Loucy (cell line): ENCODE measurements around the gene KAT7.

Experiments
- EZH2phosphoT487 ChIP-seq: fragments of 200-600 bp; IDR thresholded peaks from 2 replicates; pipeline ENCODE4 v1.6.1; 2018; ENCODE audit warnings: antibody characterized with exemption, mild to moderate bottlenecking, moderate library complexity, borderline replicate concordance
- TF ChIP-seq, protein P1 (sequence below): fragments of 200-600 bp; sonication (generic); conservative IDR thresholded peaks from 2 replicates; pipeline ENCODE4 v1.5.1; 2014; ENCODE audit warnings: mild to moderate bottlenecking, antibody characterized with exemption, low read length

DNA sequence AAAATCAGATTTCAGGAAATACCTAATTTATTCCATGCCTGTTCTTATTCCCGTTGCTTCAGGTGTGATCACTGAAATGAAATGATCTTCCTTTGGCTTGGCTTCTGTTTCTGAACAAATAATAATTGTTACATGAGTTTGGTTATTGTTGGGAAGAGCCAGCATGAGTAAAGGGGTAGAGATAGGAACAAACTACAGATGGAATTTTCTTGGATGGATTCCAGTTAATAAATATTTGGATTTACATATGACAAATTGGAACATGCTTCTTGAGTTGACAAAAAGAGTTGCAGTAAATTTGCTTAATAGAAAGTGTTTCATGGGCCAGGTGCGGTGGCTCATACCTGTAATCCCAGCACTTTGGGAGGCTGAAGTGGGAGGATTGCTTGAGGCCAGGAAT lies 31.2 kb downstream of the KAT7 start:
- TF ChIP-seq, protein P1, sequence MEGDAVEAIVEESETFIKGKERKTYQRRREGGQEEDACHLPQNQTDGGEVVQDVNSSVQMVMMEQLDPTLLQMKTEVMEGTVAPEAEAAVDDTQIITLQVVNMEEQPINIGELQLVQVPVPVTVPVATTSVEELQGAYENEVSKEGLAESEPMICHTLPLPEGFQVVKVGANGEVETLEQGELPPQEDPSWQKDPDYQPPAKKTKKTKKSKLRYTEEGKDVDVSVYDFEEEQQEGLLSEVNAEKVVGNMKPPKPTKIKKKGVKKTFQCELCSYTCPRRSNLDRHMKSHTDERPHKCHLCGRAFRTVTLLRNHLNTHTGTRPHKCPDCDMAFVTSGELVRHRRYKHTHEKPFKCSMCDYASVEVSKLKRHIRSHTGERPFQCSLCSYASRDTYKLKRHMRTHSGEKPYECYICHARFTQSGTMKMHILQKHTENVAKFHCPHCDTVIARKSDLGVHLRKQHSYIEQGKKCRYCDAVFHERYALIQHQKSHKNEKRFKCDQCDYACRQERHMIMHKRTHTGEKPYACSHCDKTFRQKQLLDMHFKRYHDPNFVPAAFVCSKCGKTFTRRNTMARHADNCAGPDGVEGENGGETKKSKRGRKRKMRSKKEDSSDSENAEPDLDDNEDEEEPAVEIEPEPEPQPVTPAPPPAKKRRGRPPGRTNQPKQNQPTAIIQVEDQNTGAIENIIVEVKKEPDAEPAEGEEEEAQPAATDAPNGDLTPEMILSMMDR = no peak
- TF ChIP-seq EZH2phosphoT487 = no peak
